ENCODE measurements around the gene PKD1.

The PKD1 gene

DNA sequence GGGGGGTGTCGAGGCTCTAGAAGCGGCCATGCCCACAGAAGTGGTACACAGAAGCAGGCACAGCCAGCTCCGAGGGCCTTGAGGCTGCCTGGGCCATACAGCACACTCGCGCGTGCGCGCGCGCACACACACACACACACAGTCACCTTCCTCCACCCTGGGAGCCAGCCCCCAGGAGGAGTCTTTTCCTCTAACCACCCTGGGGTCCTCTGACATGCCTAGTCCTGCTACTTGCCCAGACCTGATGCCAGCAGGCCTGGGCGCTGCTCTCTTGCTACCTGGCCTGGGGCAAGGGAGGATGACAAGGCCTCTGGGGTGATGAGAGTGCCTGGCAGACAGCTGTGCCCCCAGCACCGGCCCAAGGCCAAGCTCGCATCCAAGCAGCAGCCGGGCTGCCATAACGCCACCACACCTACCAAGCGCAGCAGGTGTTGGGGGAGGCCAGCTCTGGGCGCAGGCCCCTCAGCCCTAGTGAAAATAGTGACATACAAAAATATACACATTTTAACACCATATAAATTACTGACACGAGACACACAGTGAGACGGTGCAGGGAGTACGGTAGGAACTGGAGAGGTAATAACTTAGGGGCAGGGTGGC lies 46.8 kb downstream of the PKD1 start:
- Histone ChIP-seq H3K4me3 (ENCODE audit: low read depth, low read length) (no peak overlapping the region), H3K36me3 (peaks cover 84% of the 10 kb centered on the region), H3K27me3 (ENCODE audit: insufficient read depth, low read depth, severe bottlenecking) (no peaks in the 10 kb centered on the region), H3K27ac (no peak overlapping the region), H3K9me3 (ENCODE audit: severe bottlenecking) (no peaks in the 10 kb centered on the region)
- no peak for DNase-seq
- TF ChIP-seq, protein P1, sequence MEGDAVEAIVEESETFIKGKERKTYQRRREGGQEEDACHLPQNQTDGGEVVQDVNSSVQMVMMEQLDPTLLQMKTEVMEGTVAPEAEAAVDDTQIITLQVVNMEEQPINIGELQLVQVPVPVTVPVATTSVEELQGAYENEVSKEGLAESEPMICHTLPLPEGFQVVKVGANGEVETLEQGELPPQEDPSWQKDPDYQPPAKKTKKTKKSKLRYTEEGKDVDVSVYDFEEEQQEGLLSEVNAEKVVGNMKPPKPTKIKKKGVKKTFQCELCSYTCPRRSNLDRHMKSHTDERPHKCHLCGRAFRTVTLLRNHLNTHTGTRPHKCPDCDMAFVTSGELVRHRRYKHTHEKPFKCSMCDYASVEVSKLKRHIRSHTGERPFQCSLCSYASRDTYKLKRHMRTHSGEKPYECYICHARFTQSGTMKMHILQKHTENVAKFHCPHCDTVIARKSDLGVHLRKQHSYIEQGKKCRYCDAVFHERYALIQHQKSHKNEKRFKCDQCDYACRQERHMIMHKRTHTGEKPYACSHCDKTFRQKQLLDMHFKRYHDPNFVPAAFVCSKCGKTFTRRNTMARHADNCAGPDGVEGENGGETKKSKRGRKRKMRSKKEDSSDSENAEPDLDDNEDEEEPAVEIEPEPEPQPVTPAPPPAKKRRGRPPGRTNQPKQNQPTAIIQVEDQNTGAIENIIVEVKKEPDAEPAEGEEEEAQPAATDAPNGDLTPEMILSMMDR (IDR thresholded peaks at IDR 0.05; ENCODE audit: low read depth, low read length) = no peak

DNA sequence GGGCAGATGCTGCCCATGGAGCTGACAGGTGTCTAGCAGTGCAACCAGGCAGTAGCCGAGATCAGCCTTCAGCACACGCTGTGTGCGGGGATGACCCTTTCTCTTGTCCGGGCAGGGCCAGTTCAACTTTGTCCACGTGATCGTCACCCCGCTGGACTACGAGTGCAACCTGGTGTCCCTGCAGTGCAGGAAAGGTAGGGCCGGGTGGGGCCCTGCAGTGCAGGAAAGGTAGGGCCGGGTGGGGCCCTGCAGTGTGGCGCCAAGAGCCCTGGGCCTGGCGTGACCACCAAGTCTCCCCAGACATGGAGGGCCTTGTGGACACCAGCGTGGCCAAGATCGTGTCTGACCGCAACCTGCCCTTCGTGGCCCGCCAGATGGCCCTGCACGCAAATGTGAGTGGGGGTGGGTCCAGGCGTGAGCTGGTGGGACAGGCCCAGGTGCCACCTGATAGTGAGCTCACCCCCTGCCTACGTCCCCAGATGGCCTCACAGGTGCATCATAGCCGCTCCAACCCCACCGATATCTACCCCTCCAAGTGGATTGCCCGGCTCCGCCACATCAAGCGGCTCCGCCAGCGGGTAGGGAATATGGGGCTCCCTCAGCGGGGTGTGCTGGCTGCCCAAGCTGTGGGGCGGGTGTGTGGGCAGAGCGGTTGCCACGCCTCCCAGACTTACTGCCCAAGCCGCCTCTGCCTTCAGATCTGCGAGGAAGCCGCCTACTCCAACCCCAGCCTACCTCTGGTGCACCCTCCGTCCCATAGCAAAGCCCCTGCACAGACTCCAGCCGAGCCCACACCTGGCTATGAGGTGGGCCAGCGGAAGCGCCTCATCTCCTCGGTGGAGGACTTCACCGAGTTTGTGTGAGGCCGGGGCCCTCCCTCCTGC lies 47.7 kb downstream of the PKD1 start:
- TF ChIP-seq, protein P1 (IDR thresholded peaks at IDR 0.05; ENCODE audit: low read depth, low read length) = no peak
- Histone ChIP-seq H3K27ac (no peak overlapping the region), H3K27me3 (ENCODE audit: insufficient read depth, low read depth, severe bottlenecking) (no peaks in the 10 kb centered on the region), H3K36me3 (peaks cover 86% of the 10 kb centered on the region), H3K4me3 (ENCODE audit: low read depth, low read length) (no peak overlapping the region), H3K9me3 (ENCODE audit: severe bottlenecking) (no peaks in the 10 kb centered on the region)
- DNase-seq = no peak

DNA sequence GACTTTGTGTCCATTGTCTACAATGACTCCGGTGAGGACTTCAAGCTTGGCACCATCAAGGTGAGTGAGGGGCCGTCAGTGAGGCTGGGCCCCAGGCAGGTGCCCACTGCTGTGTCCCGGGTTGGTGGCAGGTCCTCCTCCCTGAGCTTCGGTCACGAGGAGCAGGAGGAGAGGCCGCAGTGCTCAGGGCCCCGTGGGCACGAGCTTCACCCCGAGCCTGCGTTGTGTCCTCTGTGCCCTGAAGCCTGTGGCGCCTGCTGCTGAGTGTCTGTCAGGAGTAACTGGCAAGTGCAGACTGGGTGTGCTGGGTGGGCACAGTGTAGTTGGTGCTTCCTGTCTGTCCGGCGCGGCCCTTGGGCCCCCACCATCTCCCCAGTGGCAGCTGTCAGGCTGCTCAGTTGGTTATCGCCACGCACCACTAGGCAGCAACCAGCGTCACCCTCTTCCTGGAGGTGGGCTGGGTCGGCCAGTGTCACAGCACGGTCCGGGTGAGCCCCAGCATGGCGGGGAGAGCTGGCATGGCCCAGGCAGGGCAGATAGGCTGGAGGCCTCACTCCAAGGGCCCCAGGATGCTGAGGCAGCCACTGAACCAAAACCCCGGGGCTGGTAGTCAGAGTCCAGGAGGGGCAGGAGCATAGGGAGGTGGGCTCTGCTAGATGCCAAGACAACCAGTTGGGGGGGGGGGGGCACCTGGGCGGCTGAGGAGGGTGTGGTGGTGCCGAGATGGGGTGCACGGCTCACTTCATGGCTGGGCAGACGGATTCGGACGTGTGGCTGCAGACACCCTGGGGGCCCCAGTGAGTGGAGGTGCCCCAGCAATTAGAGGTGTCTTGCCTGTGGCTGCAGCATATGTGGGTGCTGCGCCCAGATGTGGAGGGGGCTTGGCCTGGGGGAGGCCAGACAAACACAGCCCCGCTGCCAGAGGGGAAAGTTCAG lies 48.6 kb downstream of the PKD1 start:
- Histone ChIP-seq H3K27me3 (ENCODE audit: insufficient read depth, low read depth, severe bottlenecking) (no peaks in the 10 kb centered on the region), H3K27ac (no peak overlapping the region), H3K9me3 (ENCODE audit: severe bottlenecking) (no peaks in the 10 kb centered on the region), H3K4me3 (ENCODE audit: low read depth, low read length) (no peak overlapping the region), H3K36me3 (peaks cover 86% of the 10 kb centered on the region)
- TF ChIP-seq, protein P1 (IDR thresholded peaks at IDR 0.05; ENCODE audit: low read depth, low read length) = no peak
- DNase-seq = no peak

DNA sequence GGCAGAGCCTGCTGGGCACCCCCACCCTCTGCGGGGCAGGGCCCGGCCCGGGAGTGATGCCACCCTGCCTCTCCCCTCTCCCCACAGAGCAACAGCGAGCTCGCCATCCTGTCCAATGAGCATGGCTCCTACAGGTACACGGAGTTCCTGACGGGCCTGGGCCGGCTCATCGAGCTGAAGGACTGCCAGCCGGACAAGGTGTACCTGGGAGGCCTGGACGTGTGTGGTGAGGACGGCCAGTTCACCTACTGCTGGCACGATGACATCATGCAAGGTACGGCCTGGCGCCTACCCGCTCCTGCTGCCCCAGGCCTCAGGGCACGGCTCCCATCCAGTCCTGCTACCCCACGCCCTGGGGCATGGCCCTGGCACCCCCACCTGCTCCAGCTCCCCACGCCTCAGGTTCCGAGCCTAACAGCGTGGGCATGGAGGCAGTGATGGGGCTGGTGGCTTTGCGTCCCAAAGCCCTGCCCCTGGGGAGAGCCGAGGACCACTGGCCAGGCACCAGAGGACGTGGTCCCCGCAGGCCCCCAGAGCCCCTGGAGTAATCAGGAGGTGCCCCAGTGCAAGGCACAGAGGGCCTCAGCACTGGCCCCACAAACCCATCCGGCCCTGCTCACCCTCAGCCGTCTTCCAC lies 49.5 kb downstream of the PKD1 start:
- Histone ChIP-seq H3K27ac (no peak overlapping the region), H3K27me3 (ENCODE audit: insufficient read depth, low read depth, severe bottlenecking) (no peaks in the 10 kb centered on the region), H3K4me3 (ENCODE audit: low read depth, low read length) (no peak overlapping the region), H3K36me3 (peaks cover 84% of the 10 kb centered on the region), H3K9me3 (ENCODE audit: severe bottlenecking) (no peaks in the 10 kb centered on the region)
- TF ChIP-seq, protein P1 (IDR thresholded peaks at IDR 0.05; ENCODE audit: low read depth, low read length) = no peak
- no peak for DNase-seq

DNA sequence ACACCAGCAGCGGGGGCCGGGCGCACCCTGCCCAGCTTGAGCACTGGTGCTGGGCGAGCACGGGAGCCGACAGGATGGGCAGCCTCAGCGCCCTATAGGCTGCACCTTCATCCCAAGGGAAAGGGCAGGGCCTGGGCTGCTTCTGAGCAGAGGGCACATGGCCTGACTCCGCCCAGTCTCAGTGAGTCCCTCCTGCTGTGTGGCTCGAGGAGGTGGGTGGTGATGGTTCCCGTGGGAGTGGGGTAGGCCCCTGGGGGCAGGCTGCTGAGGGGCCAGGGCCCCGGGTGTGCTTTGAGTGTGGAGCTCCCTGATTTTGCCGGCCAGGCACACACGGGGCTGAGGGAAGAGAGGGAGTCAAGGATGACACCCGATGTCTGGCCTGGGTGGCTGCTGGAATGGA lies 50.0 kb downstream of the PKD1 start:
- peaks cover 83% of the 10 kb centered on the region for H3K36me3 ChIP-seq

More for the DNA sequence above, 50.0 kb downstream of the PKD1 start:
- no peak overlapping the region for H3K4me3 ChIP-seq (ENCODE audit: low read depth, low read length)
- TF ChIP-seq, protein P1 (IDR thresholded peaks at IDR 0.05; ENCODE audit: low read depth, low read length) = no peak
- DNase-seq = no peak
- H3K27me3 ChIP-seq (ENCODE audit: insufficient read depth, low read depth, severe bottlenecking) = no peaks in the 10 kb centered on the region
- no peaks in the 10 kb centered on the region for H3K9me3 ChIP-seq (ENCODE audit: severe bottlenecking)
- no peak overlapping the region for H3K27ac ChIP-seq
